Measurements from ENCODE around the gene REEP3.

DNA sequence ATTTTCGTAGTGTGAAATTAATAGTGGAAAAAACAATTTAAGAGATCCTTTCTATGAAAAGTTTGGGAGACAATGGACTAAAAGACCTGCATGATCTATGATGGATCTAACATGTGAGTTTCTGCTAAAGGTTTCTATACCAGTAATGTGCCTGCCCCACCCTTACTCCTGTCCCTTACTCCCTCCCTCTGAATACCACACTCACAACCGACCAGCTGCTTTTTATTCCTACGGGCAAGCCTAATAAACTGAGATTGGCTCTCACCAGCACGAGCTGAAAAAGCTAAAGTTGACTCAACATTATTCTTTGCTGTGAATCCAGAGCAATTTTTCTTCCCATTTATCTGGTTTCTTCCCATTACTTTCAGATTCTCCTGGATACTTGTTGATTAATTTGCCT is 17.8 kb upstream of the REEP3 start:
- TF ChIP-seq, protein P1, sequence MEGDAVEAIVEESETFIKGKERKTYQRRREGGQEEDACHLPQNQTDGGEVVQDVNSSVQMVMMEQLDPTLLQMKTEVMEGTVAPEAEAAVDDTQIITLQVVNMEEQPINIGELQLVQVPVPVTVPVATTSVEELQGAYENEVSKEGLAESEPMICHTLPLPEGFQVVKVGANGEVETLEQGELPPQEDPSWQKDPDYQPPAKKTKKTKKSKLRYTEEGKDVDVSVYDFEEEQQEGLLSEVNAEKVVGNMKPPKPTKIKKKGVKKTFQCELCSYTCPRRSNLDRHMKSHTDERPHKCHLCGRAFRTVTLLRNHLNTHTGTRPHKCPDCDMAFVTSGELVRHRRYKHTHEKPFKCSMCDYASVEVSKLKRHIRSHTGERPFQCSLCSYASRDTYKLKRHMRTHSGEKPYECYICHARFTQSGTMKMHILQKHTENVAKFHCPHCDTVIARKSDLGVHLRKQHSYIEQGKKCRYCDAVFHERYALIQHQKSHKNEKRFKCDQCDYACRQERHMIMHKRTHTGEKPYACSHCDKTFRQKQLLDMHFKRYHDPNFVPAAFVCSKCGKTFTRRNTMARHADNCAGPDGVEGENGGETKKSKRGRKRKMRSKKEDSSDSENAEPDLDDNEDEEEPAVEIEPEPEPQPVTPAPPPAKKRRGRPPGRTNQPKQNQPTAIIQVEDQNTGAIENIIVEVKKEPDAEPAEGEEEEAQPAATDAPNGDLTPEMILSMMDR (IDR thresholded peaks at IDR 0.05): no peak
- TF ChIP-seq ZFX (IDR thresholded peaks at IDR 0.05; ENCODE audit: borderline replicate concordance): no peak
